ENCODE results near the gene DGCR2. TPM values are rescaled to one million over a fixed set of nuclear protein-coding genes. Genes with fewer than 3 reads are reported as not detected.

Gene DGCR2
- total RNA-seq, 1 donor from 2014 or later: 37.5 TPM

GRCh38 chr22:19110064-19110458 is 12.2 kb downstream of the DGCR2 start:
- no peak for DNase-seq (ENCODE audit: low read depth in 2 of 2)

GRCh38 chr22:19109198-19110063 is 12.8 kb downstream of the DGCR2 start:
- DNase-seq (ENCODE audit: low read depth in 2 of 2): peak; percentile 35 to 44

- no peak for DNase-seq (ENCODE audit: low read depth in 2 of 2)
These were observed 13.4 kb downstream of the DGCR2 start for GRCh38 chr22:19108807-19109197.

- no peak for DNase-seq (ENCODE audit: low read depth in 2 of 2)
These were observed 14.5 kb downstream of the DGCR2 start for GRCh38 chr22:19107730-19108074.

GRCh38 chr22:19106886-19107729 is 15.1 kb downstream of the DGCR2 start:
- DNase-seq (ENCODE audit: low read depth in 2 of 2): no peak

GRCh38 chr22:19105867-19106802 is 16.1 kb downstream of the DGCR2 start:
- peak; percentile 13 to 28 for DNase-seq (ENCODE audit: low read depth in 2 of 2)

GRCh38 chr22:19105456-19105855 is 16.8 kb downstream of the DGCR2 start:
- DNase-seq (ENCODE audit: low read depth in 2 of 2): no peak

GRCh38 chr22:19103880-19104821 is 18.1 kb downstream of the DGCR2 start:
- DNase-seq (ENCODE audit: low read depth in 2 of 2): no peak

GRCh38 chr22:19098157-19098556 is 24.1 kb downstream of the DGCR2 start:
- no peak for DNase-seq (ENCODE audit: low read depth in 2 of 2)

- DNase-seq (ENCODE audit: low read depth in 2 of 2): no peak
These were observed 24.7 kb downstream of the DGCR2 start for GRCh38 chr22:19097518-19097917.

GRCh38 chr22:19096555-19096954 is 25.7 kb downstream of the DGCR2 start:
- no peak for DNase-seq (ENCODE audit: low read depth in 2 of 2)

- DNase-seq (ENCODE audit: low read depth in 2 of 2): no peak
These were observed 27.7 kb downstream of the DGCR2 start for GRCh38 chr22:19094393-19094997.

- DNase-seq (ENCODE audit: low read depth in 2 of 2): no peak
These were observed 29.5 kb downstream of the DGCR2 start for GRCh38 chr22:19092725-19093124.

- no peak for DNase-seq (ENCODE audit: low read depth in 2 of 2)
These were observed 31.6 kb downstream of the DGCR2 start for GRCh38 chr22:19090586-19091127.

GRCh38 chr22:19090183-19090582 is 32.0 kb downstream of the DGCR2 start:
- no peak for DNase-seq (ENCODE audit: low read depth in 2 of 2)

- DNase-seq (ENCODE audit: low read depth in 2 of 2): no peak
These were observed 33.2 kb downstream of the DGCR2 start for GRCh38 chr22:19088866-19089595.

- DNase-seq (ENCODE audit: low read depth in 2 of 2): peak in 1 of 2 donors; percentile 29
These were observed 35.3 kb downstream of the DGCR2 start for GRCh38 chr22:19086896-19087295.

GRCh38 chr22:19086417-19086816 is 35.8 kb downstream of the DGCR2 start:
- no peak for DNase-seq (ENCODE audit: low read depth in 2 of 2)

GRCh38 chr22:19085233-19085718 is 36.9 kb downstream of the DGCR2 start:
- DNase-seq (ENCODE audit: low read depth in 2 of 2): peak; percentile 47 to 59

Measured in lung microvascular endothelial cell (primary cell).